CD4-positive, alpha-beta T cell treated with Interleukin-6 at 100 ng/mL for 8 hours (primary cell): ENCODE results near the gene TXNDC9.
"Not testable (repeated sequence)": the region's sequence is repeated elsewhere in the genome, so short reads cannot be mapped to it uniquely, and the experiment has no call there.

Experiments used
- DNase-seq: peaks from one replicate; pipeline ENCODE4 v3.0.0-alpha.2; 2020; ENCODE audit warnings: mixed read lengths, low spot score

Gene TXNDC9

GRCh38 chr2:99325384-99325783 lies 10.7 kb downstream of the TXNDC9 start:
- no peak for DNase-seq

- DNase-seq, result not testable (repeated sequence)
Observed at GRCh38 chr2:99317873-99318200, 18.3 kb downstream of the TXNDC9 start.

DNA sequence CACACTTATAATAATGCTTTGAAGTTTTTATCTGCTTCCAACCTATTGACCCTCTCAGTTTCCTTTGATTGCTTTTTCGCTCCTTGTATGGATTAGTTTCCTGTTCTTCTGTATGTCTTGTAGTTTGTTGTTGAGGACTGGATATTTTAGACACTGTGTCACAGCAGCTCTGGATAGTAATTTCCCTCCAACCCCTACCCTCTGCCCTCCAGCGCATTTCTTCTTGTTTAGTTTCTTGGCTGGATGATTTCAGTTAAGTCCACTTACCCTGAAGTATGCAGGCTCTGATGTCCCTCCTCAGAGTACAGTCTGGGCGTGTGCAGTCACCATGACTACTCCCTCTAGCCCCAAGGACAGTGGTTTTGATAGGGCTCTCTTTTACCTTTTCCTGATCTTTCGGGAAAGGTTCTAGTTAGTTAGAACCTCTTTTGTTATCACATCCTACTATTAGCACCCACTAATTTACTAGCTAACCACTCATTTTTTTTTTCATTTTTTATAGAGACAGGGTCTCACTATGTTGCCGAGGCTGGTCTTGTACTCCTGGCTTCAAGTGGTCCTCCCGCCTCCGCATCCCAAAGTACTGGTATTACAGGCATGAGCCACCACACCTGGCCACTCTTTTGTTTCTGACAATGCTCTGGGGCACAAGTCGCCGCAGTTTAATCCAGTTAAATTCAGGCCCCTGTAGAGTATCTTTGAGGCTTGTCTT lies 18.8 kb downstream of the TXNDC9 start:
- DNase-seq, result no peak

DNA sequence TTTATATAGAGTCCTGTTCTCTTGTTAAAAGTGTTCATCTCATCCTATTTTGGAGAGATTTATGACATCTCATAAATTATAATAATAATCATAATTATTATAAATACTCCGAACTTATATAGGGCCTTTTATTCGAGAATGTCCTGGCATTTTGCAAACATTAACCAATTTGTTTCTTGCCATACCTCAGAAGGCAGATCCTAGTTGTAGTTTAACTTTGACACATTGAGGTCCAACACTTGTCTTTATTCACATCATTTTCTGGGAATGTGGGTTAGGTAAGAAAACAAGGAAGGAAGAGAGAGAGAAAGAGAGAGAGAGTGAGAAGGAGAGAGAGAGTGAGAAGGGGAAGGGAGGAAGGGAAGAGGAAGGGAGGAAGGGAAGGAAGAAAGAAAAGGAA lies 35.0 kb downstream of the TXNDC9 start, which contains the start of gene LYG1:
TSS of gene LYG1 (minus strand) at position 101 of the 400 bp plus-strand sequence. CDS start 5,527 bp downstream, outside the sequence.
- not testable (repeated sequence) for DNase-seq

DNA sequence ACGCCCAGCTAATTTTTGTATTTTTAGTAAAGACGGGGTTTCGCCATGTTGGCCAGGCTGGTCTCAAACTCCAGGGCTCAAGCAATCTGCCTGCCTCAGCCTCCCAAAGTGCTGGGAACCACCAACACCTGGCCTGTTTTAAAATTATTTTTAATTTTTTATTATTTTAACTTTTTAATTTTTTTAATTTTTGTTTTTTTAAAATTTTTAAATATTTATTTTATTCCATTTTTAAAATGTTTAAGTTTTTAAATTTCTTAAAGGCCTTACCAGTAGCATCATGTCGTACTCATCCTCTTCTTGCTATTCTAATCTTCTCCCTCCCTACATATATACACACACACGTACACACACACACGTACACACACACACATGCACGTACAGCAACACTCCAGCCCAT lies 36.6 kb downstream of the TXNDC9 start:
- DNase-seq, result no peak

DNA sequence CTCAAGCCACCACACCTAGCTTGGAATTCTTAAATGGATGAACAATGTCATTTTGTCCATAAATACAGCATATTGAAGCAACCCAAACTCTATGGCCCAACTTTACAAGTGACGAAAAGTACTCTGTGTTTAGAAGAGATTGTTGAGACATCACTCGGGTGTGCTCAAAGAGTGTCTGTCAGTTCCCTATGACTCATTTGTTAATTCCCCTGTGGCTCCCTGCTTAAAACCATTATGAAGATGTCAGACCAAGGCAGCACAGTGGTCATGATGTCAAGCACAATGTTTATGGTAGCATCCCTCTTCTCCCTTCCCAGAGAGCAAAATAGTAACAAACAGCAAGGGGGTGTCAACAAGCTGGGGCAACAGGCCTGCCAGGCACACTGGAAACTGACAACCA lies 38.1 kb downstream of the TXNDC9 start:
- DNase-seq, result no peak

DNA sequence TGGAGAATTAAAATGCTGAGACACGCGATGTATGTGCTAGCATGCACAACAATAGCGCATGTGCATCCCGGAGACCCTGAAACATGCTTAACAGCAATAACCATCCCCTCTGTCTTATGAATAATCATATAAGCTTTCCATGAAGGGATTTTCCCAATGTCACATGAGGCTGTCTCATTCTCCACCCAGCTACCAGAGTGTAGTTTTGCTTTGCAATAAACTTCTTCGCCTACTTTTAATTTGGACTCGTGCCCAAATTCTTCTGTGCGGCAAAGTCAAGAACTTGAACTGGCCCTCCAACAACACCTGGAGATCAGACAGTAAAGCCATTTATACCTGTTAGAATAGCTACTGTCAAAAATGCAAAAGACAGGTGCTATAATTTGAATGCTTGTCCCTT lies 50.6 kb downstream of the TXNDC9 start:
- no peak for DNase-seq

- DNase-seq, result no peak
Observed at GRCh38 chr2:99279969-99280695, 56.0 kb downstream of the TXNDC9 start.

DNA sequence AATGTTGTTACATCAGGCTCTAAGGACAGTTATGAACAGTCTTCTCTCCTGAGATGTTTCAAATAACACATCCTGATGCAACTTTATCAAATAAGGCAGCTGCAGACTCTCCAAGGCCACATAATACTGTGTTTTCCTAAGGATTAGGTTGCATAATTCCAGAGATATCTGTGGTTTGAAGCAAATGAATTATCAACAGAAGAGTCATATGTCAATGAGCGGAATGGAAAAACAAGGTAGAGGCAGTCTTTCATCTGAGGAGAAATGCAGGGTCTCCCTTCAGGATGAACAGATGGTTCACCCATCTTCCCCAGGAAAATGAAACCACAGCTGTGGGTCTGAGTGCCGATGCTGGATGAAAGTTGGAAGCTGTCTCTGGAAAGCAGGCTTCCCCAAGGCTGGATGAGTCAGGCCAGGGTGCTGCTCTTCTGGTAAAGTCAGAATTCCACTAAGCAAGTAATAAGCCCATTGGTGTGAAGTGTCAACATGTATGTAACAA lies 57.3 kb downstream of the TXNDC9 start:
- no peak for DNase-seq

GRCh38 chr2:99278195-99278765 lies 57.9 kb downstream of the TXNDC9 start:
- DNase-seq, result not testable (repeated sequence)

GRCh38 chr2:99275882-99276281 lies 60.3 kb downstream of the TXNDC9 start:
- DNase-seq, result no peak
